Activated T-cell treated with anti-CD3 and anti-CD28 coated beads for 1 hour (primary cell): ENCODE results near the gene WDR62.
"Not testable (repeated sequence)": the region's sequence is repeated elsewhere in the genome, so short reads cannot be mapped to it uniquely, and the experiment has no call there.

ENCODE experiments used
- DNase-seq: peaks from one replicate; pipeline ENCODE4 v3.0.0-alpha.2; 2020; ENCODE audit warnings: low read depth

WDR62 gene

GRCh38 chr19:36112678-36113077 is 58.0 kb downstream of the WDR62 start:
- DNase-seq, result no peak

GRCh38 chr19:36113425-36113824 is 58.7 kb downstream of the WDR62 start:
- DNase-seq, result no peak

GRCh38 chr19:36113894-36114720 is 59.4 kb downstream of the WDR62 start:
- no peak for DNase-seq

- DNase-seq, result peak; percentile 98
Measured at GRCh38 chr19:36114721-36115452, 60.2 kb downstream of the WDR62 start, which contains the start of gene POLR2I. Gene POLR2I, minus strand, starts transcription at chr19:36114875. Its CDS starts 19 bp downstream, at chr19:36114856.

GRCh38 chr19:36115453-36116343 is 61.0 kb downstream of the WDR62 start, which contains the start of gene TBCB:
Gene TBCB, plus strand, starts transcription at chr19:36115468. Its CDS starts 93 bp downstream, at chr19:36115561.
- DNase-seq, result peak; percentile 93

GRCh38 chr19:36116344-36116637 is 61.6 kb downstream of the WDR62 start:
- DNase-seq, result no peak

- no peak for DNase-seq
Measured at GRCh38 chr19:36120092-36120983, 65.6 kb downstream of the WDR62 start.

- no peak for DNase-seq
Measured at GRCh38 chr19:36120984-36121358, 66.3 kb downstream of the WDR62 start.

- DNase-seq, result no peak
Measured at GRCh38 chr19:36121486-36122124, 66.9 kb downstream of the WDR62 start.

GRCh38 chr19:36125557-36125956 is 70.9 kb downstream of the WDR62 start:
- no peak for DNase-seq

GRCh38 chr19:36128392-36128736 is 73.7 kb downstream of the WDR62 start:
- no peak for DNase-seq

GRCh38 chr19:36131221-36131620 is 76.5 kb downstream of the WDR62 start:
- DNase-seq, result not testable (repeated sequence)

GRCh38 chr19:36134867-36135266 is 80.2 kb downstream of the WDR62 start:
- not testable (repeated sequence) for DNase-seq

- DNase-seq, result no peak
Measured at GRCh38 chr19:36136964-36137686, 82.4 kb downstream of the WDR62 start.

GRCh38 chr19:36139120-36139472 is 84.4 kb downstream of the WDR62 start:
- no peak for DNase-seq

GRCh38 chr19:36139473-36140303 is 85.0 kb downstream of the WDR62 start, which contains the start of gene CAPNS1:
Gene CAPNS1, plus strand, starts transcription at chr19:36140066. Its CDS starts 946 bp downstream, at chr19:36141012.
- peak; percentile 86 for DNase-seq

- DNase-seq, result peak; percentile 20
Measured at GRCh38 chr19:36140304-36141038, 85.8 kb downstream of the WDR62 start.
